Activated CD4-positive, alpha-beta T cell treated with anti-CD3 and anti-CD28 coated beads, Interleukin-2, amount 50 U/mL, for 4 hours (primary cell): ENCODE measurements around the gene OR11H7.
"Not testable (repeated sequence)": the region's sequence is repeated elsewhere in the genome, so short reads cannot be mapped to it uniquely, and the experiment has no call there.

ENCODE experiments used
- DNase-seq, 2 experiments: peaks; one replicate each; pipeline ENCODE4 v3.0.0-alpha.2; 2020

The OR11H7 gene

DNA sequence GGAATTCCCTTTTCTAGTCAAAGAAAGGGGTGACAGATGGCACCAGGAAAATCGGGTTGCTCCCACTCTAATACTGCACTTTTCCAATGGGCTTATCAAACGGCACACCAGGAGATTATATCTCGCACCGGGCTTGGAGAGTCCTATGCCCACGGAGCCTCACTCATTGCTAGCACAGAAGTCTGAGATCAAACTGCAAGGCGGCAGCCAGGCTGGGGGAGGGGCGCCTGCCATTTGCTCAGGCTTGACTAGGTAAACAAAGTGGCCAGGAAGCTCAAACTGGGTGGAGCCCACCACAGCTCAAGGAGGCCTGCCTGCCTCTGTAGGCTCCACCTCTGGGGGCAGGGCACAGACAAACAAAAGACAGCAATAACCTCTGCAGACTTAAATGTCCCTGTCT, 51.5 kb downstream of the OR11H7 start:
- DNase-seq = not testable (repeated sequence)
